GM19372 (cell line): Measurements from ENCODE around the gene CALHM5.

Experiments used
- ATAC-seq: cut with Tn5 transposase; IDR thresholded peaks from one replicate; pipeline ENCODE4 v1.9.1; 2021; ENCODE audit warnings: mild to moderate bottlenecking, low read depth, moderate library complexity; ENCODE audit not compliant: unreplicated experiment

The CALHM5 gene

GRCh38 chr6:116507324-116507723 lies 4.1 kb upstream of the CALHM5 start:
- no peak for ATAC-seq

DNA sequence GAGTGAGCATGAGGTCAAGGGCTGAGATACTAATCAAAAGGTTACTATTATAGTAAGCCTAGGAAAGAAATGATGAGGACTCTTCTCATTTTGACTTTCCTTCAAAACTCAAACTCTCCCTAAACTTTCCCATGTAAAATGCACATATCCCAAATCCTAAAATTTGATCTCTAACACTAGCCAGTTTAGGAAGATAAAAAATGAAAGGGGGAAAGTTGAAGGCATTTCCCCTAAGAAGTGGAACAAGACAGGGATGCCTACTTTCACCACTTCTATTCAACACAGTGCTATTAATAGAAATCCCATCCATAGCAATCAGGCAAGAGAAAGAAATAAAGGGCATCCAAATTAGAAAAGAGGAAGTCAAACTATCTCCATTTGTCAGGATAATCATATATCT lies 2.9 kb upstream of the CALHM5 start:
- no peak for ATAC-seq

- ATAC-seq: no peak
These were observed 696 bp downstream of the CALHM5 start for GRCh38 chr6:116512111-116512559.

DNA sequence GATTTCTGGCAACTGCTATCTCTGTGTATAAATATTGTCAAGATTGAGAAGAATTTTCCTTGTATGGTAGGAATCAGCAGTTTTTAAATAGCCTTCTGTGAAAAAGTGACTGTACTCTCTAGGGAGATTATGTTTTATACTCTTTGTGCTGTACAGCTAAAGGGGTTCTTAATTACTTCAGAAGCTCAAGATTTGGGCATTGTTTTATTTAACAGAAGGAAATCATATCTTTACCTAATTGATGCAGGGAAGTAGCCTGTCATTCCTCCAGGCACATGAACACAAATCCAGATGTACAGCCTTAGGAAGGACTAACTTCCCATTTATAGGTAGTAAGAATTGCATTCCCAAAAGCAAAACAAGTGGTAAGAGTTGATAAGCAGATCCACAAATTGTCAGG lies 1.3 kb downstream of the CALHM5 start:
- ATAC-seq: no peak

DNA sequence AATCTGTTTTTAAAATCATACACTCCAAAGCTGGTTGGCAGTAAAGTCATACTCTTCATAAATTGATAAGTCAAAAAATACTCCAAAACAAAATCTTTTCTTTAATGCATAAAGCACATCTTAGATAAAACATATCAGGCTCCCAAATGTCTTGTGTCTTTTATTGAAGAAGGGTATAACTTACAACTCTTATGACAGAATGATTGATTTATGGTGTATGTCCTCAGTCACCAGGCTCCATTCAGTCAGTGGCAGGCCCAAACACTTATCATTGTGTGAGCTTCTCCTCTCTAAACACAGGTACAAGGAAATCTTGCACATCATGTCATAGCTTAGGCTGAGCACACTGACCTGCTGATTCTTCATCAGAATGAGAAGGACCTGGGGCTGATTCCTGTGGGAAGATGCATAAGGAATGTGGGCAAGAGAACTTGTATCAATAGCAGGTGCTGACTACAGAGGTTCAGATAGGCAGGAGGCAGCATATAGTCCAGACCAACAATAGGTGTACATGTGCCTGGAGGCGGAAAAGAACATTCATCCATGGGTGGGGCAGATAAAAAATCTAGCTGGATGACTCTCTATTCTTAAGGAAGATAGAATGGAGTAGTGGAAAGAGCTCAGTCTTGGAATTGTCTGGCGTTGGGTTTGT lies 1.9 kb downstream of the CALHM5 start:
- no peak for ATAC-seq

DNA sequence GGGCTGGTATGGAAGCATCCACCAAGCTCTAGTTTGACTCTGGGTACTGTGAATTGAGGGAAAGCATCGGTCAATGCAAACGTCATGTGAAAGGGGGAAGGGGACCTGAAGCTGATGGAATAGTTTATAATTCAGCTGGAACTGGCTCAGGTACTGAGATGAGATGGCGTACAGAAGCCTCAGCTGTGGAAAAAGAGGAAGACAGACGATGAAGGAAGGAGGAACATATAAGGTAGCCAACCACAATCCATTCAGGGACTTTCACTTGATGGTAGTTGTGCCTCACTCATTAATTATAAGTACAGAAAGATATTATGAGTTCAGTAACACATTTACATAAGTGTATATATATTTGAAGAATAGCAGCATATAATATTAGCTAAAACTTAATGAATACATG lies 2.7 kb downstream of the CALHM5 start:
- ATAC-seq: no peak

DNA sequence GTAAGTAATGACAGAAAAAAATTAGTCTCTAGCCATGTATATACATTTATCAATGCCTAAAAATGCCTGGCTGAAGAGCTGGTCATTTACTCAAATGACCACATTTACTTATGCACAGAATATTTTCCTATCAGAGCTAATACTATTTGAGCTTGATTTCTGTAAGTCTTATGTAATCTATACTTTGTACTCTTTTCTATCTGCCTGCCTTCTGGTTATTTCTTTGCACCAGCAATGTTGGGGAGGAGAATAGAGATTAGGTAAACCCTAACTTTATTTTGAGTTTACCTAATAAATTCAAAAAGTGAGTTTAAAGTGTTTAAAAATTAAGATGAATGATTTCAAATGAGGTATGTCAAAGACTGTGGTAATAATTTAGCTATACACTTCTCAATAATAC lies 3.7 kb downstream of the CALHM5 start:
- ATAC-seq: no peak

- ATAC-seq: no peak
These were observed 7.4 kb downstream of the CALHM5 start for GRCh38 chr6:116518621-116519368.

DNA sequence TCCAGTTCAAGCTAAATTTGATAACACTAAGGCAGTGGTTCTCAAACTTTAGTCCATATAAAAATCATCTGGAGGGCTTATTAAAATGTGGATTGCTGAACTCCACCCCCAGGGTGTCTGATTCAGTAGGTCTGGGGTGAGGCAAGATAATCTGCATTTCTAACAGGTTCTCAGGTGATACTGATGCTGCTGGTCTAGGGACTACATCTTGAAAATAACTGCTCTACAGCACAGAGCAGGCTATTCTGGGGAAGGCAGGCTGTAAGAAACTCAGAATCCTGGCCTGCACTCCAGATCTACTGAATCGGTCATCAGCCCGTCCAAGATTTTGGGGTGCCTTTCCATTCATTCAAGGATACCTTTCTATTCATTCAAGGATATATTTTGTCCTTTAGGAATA lies 11.5 kb downstream of the CALHM5 start:
- ATAC-seq: no peak

- no peak for ATAC-seq
These were observed 12.8 kb downstream of the CALHM5 start for GRCh38 chr6:116524236-116524635.

GRCh38 chr6:116528133-116528532 lies 16.7 kb downstream of the CALHM5 start:
- ATAC-seq: no peak

GRCh38 chr6:116528780-116529179 lies 17.3 kb downstream of the CALHM5 start:
- no peak for ATAC-seq

DNA sequence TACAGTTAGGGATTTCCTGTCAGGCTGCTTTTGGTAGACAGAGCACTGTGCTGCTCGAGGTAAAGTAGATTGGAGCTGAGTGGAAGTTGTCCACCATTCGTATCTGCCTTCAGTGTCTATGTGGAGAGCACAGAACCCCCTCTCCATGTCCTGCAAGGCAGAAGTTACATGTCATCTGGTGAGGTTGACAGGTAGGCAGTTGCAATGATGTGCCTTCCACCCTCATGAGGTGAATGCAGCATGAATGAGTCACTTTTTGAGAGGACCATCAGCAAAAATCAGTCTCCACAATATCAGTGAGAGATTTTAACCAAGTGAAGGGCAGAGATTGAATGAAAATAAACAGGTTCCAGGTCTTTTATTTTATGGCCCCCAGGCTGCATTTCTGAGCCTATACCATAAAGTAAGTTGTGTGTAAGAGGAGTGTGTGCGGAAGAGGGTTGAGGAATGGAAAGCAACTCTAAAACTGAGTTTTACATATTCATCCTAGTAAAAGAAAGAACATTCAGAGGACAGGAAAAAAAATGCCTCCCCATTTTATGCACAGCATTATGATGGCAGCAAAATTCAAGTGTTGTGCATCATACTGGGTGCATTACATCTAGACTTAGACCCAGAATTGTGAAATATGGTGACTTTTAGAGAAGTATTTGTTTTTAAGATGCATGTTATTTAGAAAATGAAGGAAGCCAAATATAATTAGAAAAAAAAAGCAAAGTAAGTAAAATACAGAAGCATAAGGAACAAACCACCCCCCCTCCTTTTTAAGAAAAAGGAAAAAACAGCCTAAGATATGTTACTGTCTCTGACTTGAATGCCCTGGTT lies 18.2 kb downstream of the CALHM5 start:
- ATAC-seq: no peak

DNA sequence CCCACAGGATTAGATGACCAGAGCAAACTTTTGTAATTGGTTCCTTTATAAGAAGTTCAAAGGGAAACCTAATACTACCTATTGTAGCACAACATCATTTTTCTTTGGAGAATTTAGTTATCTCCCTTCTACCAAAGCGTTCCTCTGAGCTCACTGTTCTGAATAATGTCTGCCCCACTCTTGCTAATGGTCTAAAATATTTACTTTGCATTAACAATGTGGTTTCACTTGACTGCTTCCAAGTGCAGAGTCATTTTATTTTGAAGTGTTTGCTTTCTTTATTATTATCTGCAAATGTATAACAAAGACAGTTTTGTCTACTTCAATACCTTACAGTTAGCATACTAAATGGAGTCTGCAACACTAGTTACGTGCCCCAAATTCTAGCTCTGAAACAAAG lies 19.0 kb downstream of the CALHM5 start:
- no peak for ATAC-seq

- peak; percentile 96 for ATAC-seq
These were observed 20.5 kb downstream of the CALHM5 start for GRCh38 chr6:116531675-116532570.

DNA sequence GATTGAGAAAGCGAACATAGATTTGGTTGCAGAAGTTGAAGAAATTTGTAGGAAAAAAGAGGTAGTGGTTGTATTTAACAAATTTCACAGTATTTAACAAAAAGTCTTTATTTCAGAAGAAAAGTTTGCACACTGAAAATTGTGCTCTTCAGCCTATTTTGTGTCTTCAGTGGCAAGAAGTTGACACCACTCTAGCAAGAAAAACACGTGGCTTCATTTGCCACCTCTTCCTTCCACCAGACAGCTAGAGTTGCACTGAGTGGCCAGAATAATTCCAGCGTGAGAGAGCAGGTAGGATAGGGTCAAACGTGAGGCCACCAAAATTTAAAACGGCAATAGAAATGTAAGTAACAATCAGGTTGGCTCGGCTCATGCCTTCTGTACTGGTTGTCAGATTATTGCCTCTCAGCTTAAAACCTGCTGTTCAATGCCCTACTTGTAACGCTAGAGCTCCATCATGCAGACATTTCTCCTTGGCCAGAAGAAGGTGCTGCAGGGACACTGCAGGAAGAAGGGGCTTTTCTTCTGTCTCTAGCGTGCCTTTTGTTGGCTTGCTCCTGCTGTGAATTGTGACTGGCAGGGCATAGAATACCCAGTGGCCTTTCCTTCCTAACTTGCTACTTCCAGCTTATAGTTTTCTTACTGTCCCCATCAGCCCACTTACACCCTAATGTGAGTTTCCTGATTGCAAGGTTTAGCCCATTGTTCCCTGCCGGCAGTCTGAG lies 22.0 kb downstream of the CALHM5 start:
- no peak for ATAC-seq

DNA sequence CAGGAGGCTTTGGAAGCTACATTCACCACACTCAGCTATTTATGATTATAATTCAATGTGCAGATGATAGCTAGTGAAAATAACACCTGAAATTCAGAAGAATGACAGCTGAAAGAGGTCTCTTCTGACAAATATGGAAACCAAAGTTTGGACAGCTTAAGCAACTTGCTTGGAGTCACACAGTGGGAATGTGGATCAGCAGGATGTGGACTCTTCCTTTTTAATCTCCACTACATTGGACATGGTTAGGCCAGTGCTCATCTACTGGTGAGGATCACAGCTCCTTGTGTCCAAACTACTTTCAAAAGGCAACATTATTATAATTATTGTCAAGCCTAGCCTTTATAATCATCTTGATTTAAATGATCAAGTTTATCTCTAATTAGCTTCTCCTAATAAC lies 23.7 kb downstream of the CALHM5 start:
- ATAC-seq: no peak

- ATAC-seq: no peak
These were observed 24.8 kb downstream of the CALHM5 start for GRCh38 chr6:116536216-116536621.

GRCh38 chr6:116542426-116542825 lies 31.0 kb downstream of the CALHM5 start:
- no peak for ATAC-seq

GRCh38 chr6:116543149-116543548 lies 31.7 kb downstream of the CALHM5 start:
- no peak for ATAC-seq
